ENCODE results near the gene KIFC3.
"Not testable (repeated sequence)": the region's sequence is repeated elsewhere in the genome, so short reads cannot be mapped to it uniquely, and the experiment has no call there.

KIFC3 gene

GRCh38 chr16:57736419-57737351 is 65.6 kb downstream of the KIFC3 start:
- DNase-seq (ENCODE audit: low spot score) = peak; percentile 60

GRCh38 chr16:57735755-57736418 is 66.4 kb downstream of the KIFC3 start, which contains the start of gene KATNB1:
Gene KATNB1, plus strand, starts transcription at chr16:57735770. Its CDS starts 1,474 bp downstream, at chr16:57737244.
- DNase-seq (ENCODE audit: low spot score) = no peak

- peak; percentile 95 for DNase-seq (ENCODE audit: low spot score)
Measured at GRCh38 chr16:57734925-57735754, 67.2 kb downstream of the KIFC3 start.

- no peak for DNase-seq (ENCODE audit: low spot score)
Measured at GRCh38 chr16:57734308-57734924, 67.9 kb downstream of the KIFC3 start.

GRCh38 chr16:57732714-57733113 is 69.6 kb downstream of the KIFC3 start:
- no peak for DNase-seq (ENCODE audit: low spot score)

GRCh38 chr16:57732037-57732436 is 70.3 kb downstream of the KIFC3 start:
- DNase-seq (ENCODE audit: low spot score) = no peak

- DNase-seq (ENCODE audit: low spot score) = no peak
Measured at GRCh38 chr16:57730771-57731730, 71.2 kb downstream of the KIFC3 start.

GRCh38 chr16:57729852-57730251 is 72.4 kb downstream of the KIFC3 start:
- DNase-seq (ENCODE audit: low spot score) = not testable (repeated sequence)

- DNase-seq (ENCODE audit: low spot score) = no peak
Measured at GRCh38 chr16:57729182-57729484, 73.2 kb downstream of the KIFC3 start.

- no peak for DNase-seq (ENCODE audit: low spot score)
Measured at GRCh38 chr16:57728336-57729181, 73.7 kb downstream of the KIFC3 start.

GRCh38 chr16:57727610-57728009 is 74.7 kb downstream of the KIFC3 start:
- DNase-seq (ENCODE audit: low spot score) = no peak

GRCh38 chr16:57726433-57726947 is 75.8 kb downstream of the KIFC3 start:
- no peak for DNase-seq (ENCODE audit: low spot score)

- DNase-seq (ENCODE audit: low spot score) = no peak
Measured at GRCh38 chr16:57725976-57726375, 76.3 kb downstream of the KIFC3 start.

GRCh38 chr16:57725554-57725953 is 76.7 kb downstream of the KIFC3 start:
- DNase-seq (ENCODE audit: low spot score) = no peak

GRCh38 chr16:57725151-57725550 is 77.1 kb downstream of the KIFC3 start:
- DNase-seq (ENCODE audit: low spot score) = no peak

GRCh38 chr16:57724531-57724930 is 77.8 kb downstream of the KIFC3 start:
- no peak for DNase-seq (ENCODE audit: low spot score)

GRCh38 chr16:57723170-57723569 is 79.1 kb downstream of the KIFC3 start:
- DNase-seq (ENCODE audit: low spot score) = peak; percentile 64

GRCh38 chr16:57722651-57723050 is 79.6 kb downstream of the KIFC3 start:
- no peak for DNase-seq (ENCODE audit: low spot score)

GRCh38 chr16:57722210-57722499 is 80.1 kb downstream of the KIFC3 start:
- DNase-seq (ENCODE audit: low spot score) = no peak
